HCT116 (cell line): ENCODE results near the gene OR10G7. TPM values are rescaled to one million over a fixed set of nuclear protein-coding genes. Genes with fewer than 3 reads are reported as not detected.

Experiments
- ATAC-seq: fragments of 200-7000 bp; cut with Tn5 transposase; 2 replicates; pipeline ENCODE4 v1.9.1; 2020; ENCODE audit warnings: mild to moderate bottlenecking, moderate library complexity
- BruUV-seq: library from RNA; stranded (reverse); fragments of 400-500 nt; replicated peaks from 2 replicates; lab custom pipeline; 2021; lab: Mats Ljungman, UMichigan
- CTCF ChIA-PET: fragments of 300-600 bp; sonication (Branson Sonifier 250); formaldehyde crosslinking; loops from one replicate; lab custom pipeline; 2021; ENCODE audit warnings: antibody characterized with exemption; lab: Charles Lee
- POLR2A ChIA-PET: fragments of 300-600, 350-600 bp; sonication (Branson Sonifier 250); formaldehyde crosslinking; loops from one replicate; lab custom pipeline; 2021; ENCODE audit warnings: antibody characterized with exemption; lab: Charles Lee
- RAD21 ChIA-PET, 2 experiments: fragments of 300-600 bp; sonication (Branson Sonifier 250); formaldehyde crosslinking; loops; one replicate each; lab custom pipeline; 2023; ENCODE audit warnings: low total read pairs in 2 of 2; ENCODE audit not compliant: uncharacterized antibody in 2 of 2, unreplicated experiment in 2 of 2, low non-redundant PET in 1 of 2; lab: Charles Lee
- DNase-seq: peaks from one replicate; pipeline ENCODE4 v3.0.0-alpha.2; 2010; ENCODE audit warnings: low read depth, low spot score
- H2AFZ ChIP-seq: fragments of 200-600 bp; shearing (Covaris generic), sonication (generic); 2 replicates; pipeline ENCODE4 v1.6.1; 2017; ENCODE audit warnings: low read depth, mixed run types, mixed read lengths, antibody characterized with exemption, low read length; ENCODE audit not compliant: poor library complexity, severe bottlenecking
- H3K27ac ChIP-seq: 2 replicates; pipeline ENCODE4 v1.5.1; 2012; ENCODE audit warnings: low read depth, low read length
- H3K27me3 ChIP-seq: fragments of 200-600 bp; sonication (generic); 2 replicates; pipeline ENCODE4 v1.6.1; 2016; ENCODE audit warnings: mixed run types, low read length, mixed read lengths; ENCODE audit not compliant: insufficient read depth
- H3K36me3 ChIP-seq, 2 experiments: fragments of 200-500 bp in 1 of 2; fragments of 200-600 bp in 1 of 2; sonication (Bioruptor generic) in 1 of 2; sonication (generic) in 1 of 2; 2 replicates each; pipeline versions ENCODE4 v1.5.1 to v1.6.1; 2014 to 2016; ENCODE audit warnings: low read length in 2 of 2, inconsistent platforms in 1 of 2, mixed read lengths in 1 of 2, mixed run types in 1 of 2; ENCODE audit not compliant: insufficient read depth in 2 of 2, control insufficient read depth in 1 of 2
- H3K4me1 ChIP-seq, 2 experiments: fragments of 200-600 bp in 1 of 2; sonication (generic) in 1 of 2; 2 replicates each; pipeline versions ENCODE4 v1.5.1 to v1.6.1; 2012 to 2017; ENCODE audit warnings: low read length in 2 of 2, inconsistent platforms in 1 of 2, mild to moderate bottlenecking in 1 of 2, mixed read lengths in 1 of 2, mixed run types in 1 of 2, moderate library complexity in 1 of 2; ENCODE audit not compliant: insufficient read depth in 2 of 2, control insufficient read depth in 1 of 2
- H3K4me2 ChIP-seq: fragments of 200-600 bp; sonication (generic); 2 replicates; pipeline ENCODE4 v1.6.1; 2017; ENCODE audit warnings: mixed run types, low read length, mixed read lengths
- H3K4me3 ChIP-seq, 2 experiments: fragments of 200-600 bp in 1 of 2; sonication (generic) in 1 of 2; replicated peaks in 1 of 2; 2 replicates each; pipeline ENCODE4 v1.5.1; 2011 to 2016; ENCODE audit warnings: low read length in 2 of 2, control low read depth in 1 of 2, low read depth in 1 of 2, mild to moderate bottlenecking in 1 of 2, mixed read lengths in 1 of 2, mixed run types in 1 of 2
- H3K79me2 ChIP-seq: fragments of 200-600 bp; sonication (generic); 2 replicates; pipeline ENCODE4 v1.6.1; 2017; ENCODE audit warnings: mild to moderate bottlenecking, mixed run types, low read length, moderate library complexity, mixed read lengths; ENCODE audit not compliant: insufficient read depth
- H3K9ac ChIP-seq: fragments of 200-600 bp; sonication (generic); 2 replicates; pipeline ENCODE4 v1.6.1; 2016; ENCODE audit warnings: low read length, mixed read lengths
- H3K9me2 ChIP-seq: fragments of 200-600 bp; sonication (generic), shearing (Covaris generic); 2 replicates; pipeline ENCODE4 v1.6.1; 2017; ENCODE audit warnings: mixed run types, mild to moderate bottlenecking, moderate library complexity; ENCODE audit not compliant: insufficient read depth
- H3K9me3 ChIP-seq, 2 experiments: fragments of 200-500 bp in 1 of 2; fragments of 200-600 bp in 1 of 2; sonication (Bioruptor generic) in 1 of 2; sonication (generic) in 1 of 2; 2 replicates each; pipeline ENCODE4 v1.6.1; 2014 to 2017; ENCODE audit warnings: low read length in 2 of 2, mixed read lengths in 2 of 2, inconsistent platforms in 1 of 2, low read depth in 1 of 2, mild to moderate bottlenecking in 1 of 2, mixed run types in 1 of 2, moderate library complexity in 1 of 2; ENCODE audit not compliant: control insufficient read depth in 1 of 2, insufficient read depth in 1 of 2
- H4K20me1 ChIP-seq: fragments of 200-600 bp; sonication (generic), shearing (Covaris generic); 2 replicates; pipeline ENCODE4 v1.6.1; 2017; ENCODE audit warnings: mixed run types, mild to moderate bottlenecking, moderate library complexity; ENCODE audit not compliant: insufficient read depth
- CEBPB ChIP-seq: IDR thresholded peaks from 2 replicates; pipeline ENCODE4 v1.6.1; 2012; ENCODE audit warnings: low read depth
- FOSL1 ChIP-seq: IDR thresholded peaks from 2 replicates; pipeline ENCODE4 v1.6.1; 2012; ENCODE audit warnings: low read depth
- POLR2A ChIP-seq: IDR thresholded peaks from 2 replicates; pipeline ENCODE4 v1.7.0; 2011; ENCODE audit warnings: borderline replicate concordance; ENCODE audit not compliant: insufficient read depth, insufficient read length; ENCODE audit errors: extremely low read depth
- POLR2AphosphoS5 ChIP-seq: IDR thresholded peaks from 2 replicates; pipeline ENCODE4 v1.6.1; 2011; ENCODE audit warnings: mild to moderate bottlenecking, low read depth, low read length, moderate library complexity
- YY1 ChIP-seq: IDR thresholded peaks from 2 replicates; pipeline ENCODE4 v1.6.1; 2011; ENCODE audit warnings: low read length, low read depth, moderate library complexity, mild to moderate bottlenecking; ENCODE audit not compliant: insufficient replicate concordance; ENCODE audit errors: extremely low read depth
- intact Hi-C: fragments of 100-400 bp; cut with micrococcal nuclease; formaldehyde crosslinking; loops from 2 replicates; pipeline ENCODE4 v1.10.0; 2022
- total RNA-seq: library from RNA; stranded (reverse); gene quantifications from one replicate; pipeline ENCODE4 v1.2.1, GENCODE V29; 2021; ENCODE audit not compliant: unreplicated experiment
- TF ChIP-seq, protein P1 (sequence below), 3 experiments: fragments of 200-600 bp in 1 of 3; sonication (generic) in 1 of 3; IDR thresholded peaks in 2 of 3; conservative IDR thresholded peaks in 1 of 3; 2 replicates each; pipeline ENCODE4 v1.5.1; 2012 to 2017; ENCODE audit warnings: low read depth in 2 of 3, low read length in 2 of 3, antibody characterized with exemption in 1 of 3, borderline replicate concordance in 1 of 3, control low read depth in 1 of 3, mild to moderate bottlenecking in 1 of 3, mixed read lengths in 1 of 3, mixed run types in 1 of 3, moderate library complexity in 1 of 3; ENCODE audit not compliant: insufficient read depth in 1 of 3
- TF ChIP-seq, protein P2 (sequence below): IDR thresholded peaks from 2 replicates; pipeline ENCODE4 v1.6.1; 2012

Gene OR10G7
- total RNA-seq, 1 experiment from 2014 or later: not detected

DNA sequence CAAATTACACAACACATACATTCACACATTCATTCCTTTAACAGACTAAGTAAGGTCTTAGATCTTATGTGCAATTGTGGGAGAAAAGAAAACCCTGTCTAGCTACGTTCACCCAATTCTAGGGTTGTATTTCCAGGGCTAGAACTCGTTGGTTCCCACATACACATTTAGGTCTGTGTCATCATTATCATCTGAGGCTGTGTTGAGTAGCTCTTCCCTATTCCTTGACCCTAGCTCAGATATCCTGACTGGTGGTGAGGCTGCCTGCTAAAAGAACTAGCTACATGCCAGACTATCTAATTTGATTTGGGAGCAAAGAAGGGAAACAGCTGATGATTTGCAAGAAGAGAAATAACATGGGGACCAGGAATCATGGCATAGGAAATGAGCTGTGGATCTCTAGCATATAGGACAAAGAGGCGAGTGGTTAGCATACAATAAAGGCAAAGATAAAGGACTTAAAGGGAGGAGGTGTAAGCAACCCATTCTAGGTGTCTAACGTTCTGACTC, 27.5 kb upstream of the OR10G7 start:
- DNase-seq (no peak), ATAC-seq (no peak)
- intact Hi-C loops: no loop called here
- RAD21 ChIA-PET: no interaction called here
- CTCF ChIA-PET: interaction anchor here (0.6 to 1.0 kb wide), 2 partner anchors 12 to 15 kb away, joined by 3 read pairs; no protein-coding TSS in a partner anchor
- Histone ChIP-seq H3K4me1 (peaks cover 0 to 5% of the 10 kb centered on the region in 2 experiments; a peak in 2 of 4 replicates), H3K9ac (no peak overlapping the region), H3K27me3 (peaks cover 30% of the 10 kb centered on the region), H4K20me1 (no peaks in the 10 kb centered on the region), H3K4me3 (no peak overlapping the region), H3K4me2 (no peak overlapping the region), H3K36me3 (no peaks in the 10 kb centered on the region), H3K79me2 (no peaks in the 10 kb centered on the region), H3K9me2 (no peaks in the 10 kb centered on the region), H3K27ac (no peak overlapping the region), H3K9me3 (no peaks in the 10 kb centered on the region), H2AFZ (no peak overlapping the region)
- no TSS peak for BruUV-seq
- TF ChIP-seq, protein P1, sequence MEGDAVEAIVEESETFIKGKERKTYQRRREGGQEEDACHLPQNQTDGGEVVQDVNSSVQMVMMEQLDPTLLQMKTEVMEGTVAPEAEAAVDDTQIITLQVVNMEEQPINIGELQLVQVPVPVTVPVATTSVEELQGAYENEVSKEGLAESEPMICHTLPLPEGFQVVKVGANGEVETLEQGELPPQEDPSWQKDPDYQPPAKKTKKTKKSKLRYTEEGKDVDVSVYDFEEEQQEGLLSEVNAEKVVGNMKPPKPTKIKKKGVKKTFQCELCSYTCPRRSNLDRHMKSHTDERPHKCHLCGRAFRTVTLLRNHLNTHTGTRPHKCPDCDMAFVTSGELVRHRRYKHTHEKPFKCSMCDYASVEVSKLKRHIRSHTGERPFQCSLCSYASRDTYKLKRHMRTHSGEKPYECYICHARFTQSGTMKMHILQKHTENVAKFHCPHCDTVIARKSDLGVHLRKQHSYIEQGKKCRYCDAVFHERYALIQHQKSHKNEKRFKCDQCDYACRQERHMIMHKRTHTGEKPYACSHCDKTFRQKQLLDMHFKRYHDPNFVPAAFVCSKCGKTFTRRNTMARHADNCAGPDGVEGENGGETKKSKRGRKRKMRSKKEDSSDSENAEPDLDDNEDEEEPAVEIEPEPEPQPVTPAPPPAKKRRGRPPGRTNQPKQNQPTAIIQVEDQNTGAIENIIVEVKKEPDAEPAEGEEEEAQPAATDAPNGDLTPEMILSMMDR (IDR thresholded peaks at IDR 0.05 in 2 of 3, conservative IDR thresholded peaks at IDR 0.05 in 1 of 3; ENCODE audit: borderline replicate concordance in 1 of 3, insufficient read depth in 1 of 3, low read depth in 2 of 3, low read length in 2 of 3): no peak
- TF ChIP-seq POLR2AphosphoS5: no peak
- POLR2A ChIA-PET: no interaction called here

DNA sequence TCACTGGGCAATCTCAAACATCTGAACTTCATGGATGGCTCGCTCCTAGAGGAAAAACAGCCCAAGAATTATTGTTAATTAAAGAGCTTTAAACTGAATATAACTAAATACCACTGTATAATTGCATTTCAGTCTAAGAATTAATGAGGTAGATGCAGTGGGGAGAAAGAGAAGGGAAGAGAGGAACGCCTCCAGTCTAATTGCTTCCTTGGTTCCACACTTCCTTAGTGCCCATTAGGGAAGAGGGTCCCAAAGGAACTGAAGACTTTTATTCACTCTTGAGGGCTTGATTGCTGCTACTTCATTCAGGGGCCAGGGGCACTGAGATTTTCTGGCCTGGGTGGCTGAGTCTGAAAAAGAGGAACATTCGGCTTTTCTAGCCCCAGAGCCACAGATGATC, 11.8 kb upstream of the OR10G7 start:
- no peak overlapping the region for H2AFZ ChIP-seq
- TF ChIP-seq POLR2A (no peak), CEBPB (no peak), FOSL1 (no peak), POLR2AphosphoS5 (no peak), YY1 (no peak)
- TF ChIP-seq, protein P2, sequence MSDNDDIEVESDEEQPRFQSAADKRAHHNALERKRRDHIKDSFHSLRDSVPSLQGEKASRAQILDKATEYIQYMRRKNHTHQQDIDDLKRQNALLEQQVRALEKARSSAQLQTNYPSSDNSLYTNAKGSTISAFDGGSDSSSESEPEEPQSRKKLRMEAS: no peak
- no peak overlapping the region for H3K9ac ChIP-seq
- H4K20me1 ChIP-seq: no peaks in the 10 kb centered on the region
- H3K9me3 ChIP-seq: no peaks in the 10 kb centered on the region
- H3K36me3 ChIP-seq: no peaks in the 10 kb centered on the region
- intact Hi-C loops: no loop called here
- H3K4me2 ChIP-seq: no peak overlapping the region
- no TSS peak for BruUV-seq
- H3K27me3 ChIP-seq: peaks cover 43% of the 10 kb centered on the region
- H3K27ac ChIP-seq: no peak overlapping the region
- CTCF ChIA-PET: interaction anchor here (1.3 kb wide), 1 partner anchor 16 kb away, joined by 3 read pairs; no protein-coding TSS in a partner anchor
- no peaks in the 10 kb centered on the region for H3K9me2 ChIP-seq
- no peaks in the 10 kb centered on the region for H3K79me2 ChIP-seq
- no peak for ATAC-seq
- H3K4me1 ChIP-seq: no peaks in the 10 kb centered on the region
- no peak for DNase-seq
- POLR2A ChIA-PET: no interaction called here
- no peak overlapping the region for H3K4me3 ChIP-seq
- RAD21 ChIA-PET: no interaction called here
